ENCODE data around the gene RGS6.

The RGS6 gene

GRCh38 chr14:72404998-72405397, 472.8 kb downstream of the RGS6 start:
- no peak for DNase-seq (ENCODE audit: low read depth in 2 of 2)

- no peak for DNase-seq (ENCODE audit: low read depth in 2 of 2)
Observed at GRCh38 chr14:72408020-72408419, 475.8 kb downstream of the RGS6 start.

- no peak for DNase-seq (ENCODE audit: low read depth in 2 of 2)
Observed at GRCh38 chr14:72409047-72409446, 476.8 kb downstream of the RGS6 start.

DNA sequence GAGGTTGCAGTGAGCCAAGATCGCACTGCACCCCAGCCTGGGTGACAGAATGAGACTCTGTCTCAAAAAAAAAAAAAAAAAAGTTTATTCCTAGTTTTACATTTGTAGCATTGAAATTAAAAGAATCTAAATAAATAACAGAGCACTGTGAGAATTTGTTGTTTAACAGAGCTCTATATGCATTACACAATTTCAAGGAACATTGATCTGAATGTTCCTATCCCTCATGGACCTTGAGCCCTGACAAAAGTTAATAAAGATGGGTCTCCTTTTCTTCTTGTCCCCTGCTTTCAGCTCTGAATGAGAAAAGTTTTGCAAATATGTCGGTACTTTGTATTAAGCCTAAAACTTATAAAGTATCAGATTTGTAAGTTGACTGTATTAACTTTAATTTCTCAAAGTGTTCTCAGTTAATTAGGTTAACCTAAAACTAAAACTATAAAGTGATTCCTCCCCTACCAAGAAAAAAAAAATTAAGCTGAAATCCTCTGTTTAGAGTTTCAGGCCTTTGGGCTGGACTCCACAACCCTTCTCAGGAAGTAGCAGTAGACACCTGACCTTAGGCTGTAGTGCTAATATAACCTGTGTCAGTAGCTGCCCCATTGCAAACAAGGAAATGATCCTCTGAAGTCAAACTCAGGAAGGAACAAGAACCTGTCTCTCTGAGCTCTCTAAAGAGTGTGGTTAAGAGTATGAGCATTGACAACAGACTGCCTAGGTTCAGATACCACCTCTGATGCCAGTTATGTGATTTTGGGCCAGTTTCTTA, 484.0 kb downstream of the RGS6 start:
- no peak for DNase-seq (ENCODE audit: low read depth in 2 of 2)

DNA sequence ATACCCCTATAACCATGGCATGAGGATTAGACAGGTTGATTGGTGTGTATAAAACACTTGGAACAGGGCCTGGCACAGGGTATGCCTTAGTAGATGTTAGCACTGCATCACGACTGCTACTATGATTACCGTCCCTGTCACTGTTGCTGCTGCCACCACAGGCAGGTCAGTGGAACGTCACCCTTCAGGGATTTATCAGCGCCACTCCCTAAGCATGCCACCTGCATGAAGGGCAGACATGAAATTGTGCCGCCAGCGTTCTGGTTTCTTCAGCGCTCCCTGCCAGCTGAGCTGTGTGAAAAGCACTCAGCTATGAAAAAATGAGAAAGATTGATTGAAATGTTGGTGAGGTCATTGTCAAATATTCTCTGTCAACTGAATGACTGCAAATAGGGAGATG, 484.7 kb downstream of the RGS6 start:
- no peak for DNase-seq (ENCODE audit: low read depth in 2 of 2)

GRCh38 chr14:72418806-72419205, 486.6 kb downstream of the RGS6 start:
- DNase-seq (ENCODE audit: low read depth in 2 of 2), result no peak

DNA sequence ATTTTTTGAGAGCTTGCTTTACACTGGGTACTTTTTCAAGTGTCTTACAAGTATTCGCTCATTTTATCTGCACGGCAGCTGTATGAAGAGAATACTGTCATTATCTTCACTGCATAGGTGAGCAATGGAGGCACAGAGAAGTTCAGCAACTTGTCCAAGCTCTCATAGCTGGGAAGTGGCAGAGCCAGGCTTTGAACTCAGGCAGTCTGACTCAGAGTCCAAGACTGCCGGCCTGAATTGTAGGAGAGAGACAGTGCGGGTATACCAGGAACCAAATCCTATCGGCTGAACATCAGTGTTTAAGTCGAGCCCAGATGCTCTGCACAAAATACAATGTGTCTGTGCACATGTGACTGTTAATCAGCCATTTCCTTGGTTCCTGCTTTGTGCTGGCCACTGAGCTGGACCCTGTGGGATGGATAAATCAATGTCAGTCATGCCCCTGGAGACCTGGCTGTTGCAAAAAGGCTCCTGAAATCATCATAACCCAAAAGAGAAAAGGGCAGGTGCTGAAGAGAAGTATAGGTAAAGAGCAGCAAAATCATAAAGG, 487.1 kb downstream of the RGS6 start:
- no peak for DNase-seq (ENCODE audit: low read depth in 2 of 2)

DNA sequence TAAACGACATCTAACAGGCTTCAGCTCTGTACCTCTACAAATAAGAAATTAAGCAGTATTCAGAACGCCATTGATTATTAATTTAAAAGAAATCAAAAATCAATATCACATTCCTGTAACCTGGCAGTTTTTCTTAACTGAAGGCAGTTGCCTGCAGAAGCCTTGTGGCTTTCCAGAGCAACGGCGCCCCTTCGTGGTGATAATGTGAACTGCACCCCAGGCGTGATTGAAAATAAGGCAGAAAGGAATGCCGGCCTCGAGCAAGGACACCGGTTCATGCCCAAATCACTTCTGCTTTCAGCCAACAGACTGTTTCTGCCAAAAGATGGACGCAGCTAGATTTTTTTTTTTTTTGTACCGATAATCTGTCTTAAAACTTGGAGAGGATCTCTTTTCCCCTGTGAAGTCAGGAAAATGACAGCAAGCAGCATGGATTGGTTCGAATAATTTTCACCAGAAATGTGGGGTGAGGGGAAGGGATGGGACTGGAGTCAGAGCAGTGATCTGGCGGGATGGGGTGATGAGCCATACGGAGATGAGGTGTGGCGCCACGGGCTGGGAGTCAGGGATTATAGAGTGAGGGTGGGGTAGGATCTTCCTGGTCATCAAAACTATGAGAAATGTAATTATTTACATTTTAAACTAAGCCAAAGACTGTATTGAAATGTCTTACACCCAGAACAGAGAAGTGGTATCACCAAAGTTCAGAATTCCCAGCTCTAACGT, 488.7 kb downstream of the RGS6 start:
- peak; percentile 41 to 45 for DNase-seq (ENCODE audit: low read depth in 2 of 2)

GRCh38 chr14:72423957-72424356, 491.7 kb downstream of the RGS6 start:
- DNase-seq (ENCODE audit: low read depth in 2 of 2), result no peak

GRCh38 chr14:72430457-72430856, 498.2 kb downstream of the RGS6 start:
- DNase-seq (ENCODE audit: low read depth in 2 of 2), result no peak

- DNase-seq (ENCODE audit: low read depth in 2 of 2), result no peak
Observed at GRCh38 chr14:72432748-72433147, 500.5 kb downstream of the RGS6 start.

DNA sequence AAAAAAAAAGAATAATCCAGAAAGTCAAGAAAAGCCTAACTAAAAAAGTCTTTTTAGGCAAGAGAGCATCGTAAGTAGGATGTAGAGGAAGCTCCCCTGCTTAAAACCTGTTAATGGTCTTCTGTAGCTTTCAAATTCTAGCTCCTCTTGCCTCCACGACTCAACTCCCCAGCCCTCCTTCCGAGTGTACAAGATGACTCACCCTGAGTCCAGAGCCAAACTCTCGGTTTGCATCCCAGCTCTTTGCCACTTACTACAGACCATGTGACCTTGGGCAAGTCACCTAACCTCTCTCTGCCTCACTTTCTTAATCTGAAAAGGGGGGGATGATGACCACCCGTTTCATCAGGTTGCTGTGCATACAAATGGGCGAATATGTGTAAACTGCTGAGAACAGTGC, 501.3 kb downstream of the RGS6 start:
- DNase-seq (ENCODE audit: low read depth in 2 of 2), result no peak

GRCh38 chr14:72434856-72435255, 502.6 kb downstream of the RGS6 start:
- DNase-seq (ENCODE audit: low read depth in 2 of 2), result no peak

DNA sequence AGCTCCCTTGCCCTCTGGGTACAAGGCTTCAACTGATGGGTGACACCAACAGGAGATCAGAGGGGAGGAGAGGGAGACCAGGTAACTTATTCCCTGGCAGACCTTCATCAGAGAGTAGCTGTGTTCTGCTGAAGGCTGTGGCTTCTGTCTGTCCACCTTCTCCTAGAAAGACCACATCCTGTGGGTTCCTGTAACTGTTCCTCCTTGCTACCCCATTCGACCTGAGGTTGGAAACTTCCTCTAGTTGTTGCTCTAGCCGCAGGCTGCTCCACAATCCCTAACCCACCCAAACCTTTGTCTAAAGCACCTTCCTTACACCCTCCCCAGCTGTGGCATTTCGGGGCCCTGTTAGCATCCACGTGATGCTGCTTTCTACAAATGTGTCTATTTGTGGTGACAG, 507.5 kb downstream of the RGS6 start:
- DNase-seq (ENCODE audit: low read depth in 2 of 2), result peak in 1 of 2 donors; percentile 12

DNA sequence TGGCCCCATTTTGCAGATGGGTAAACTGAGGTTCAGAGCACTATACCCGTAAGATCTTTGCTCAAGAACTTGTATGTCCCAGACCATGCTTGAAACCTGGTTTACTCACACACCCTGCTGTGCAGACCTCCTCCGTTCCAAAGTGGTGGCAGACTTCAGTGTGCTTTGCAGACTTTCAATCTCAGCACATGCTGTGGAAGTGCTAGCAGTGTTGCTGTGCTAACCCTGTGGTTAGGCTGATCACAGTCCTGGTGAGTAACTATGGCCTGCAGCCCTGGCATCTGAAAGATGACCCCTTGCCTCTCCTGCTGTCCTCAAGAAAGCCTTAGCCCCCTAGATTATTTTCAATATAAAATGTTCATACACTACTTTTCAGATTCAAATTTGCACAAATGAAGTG, 511.0 kb downstream of the RGS6 start:
- DNase-seq (ENCODE audit: low read depth in 2 of 2), result no peak

- DNase-seq (ENCODE audit: low read depth in 2 of 2), result peak; percentile 38 to 48
Observed at GRCh38 chr14:72443991-72444441, 511.8 kb downstream of the RGS6 start.

GRCh38 chr14:72444701-72445100, 512.5 kb downstream of the RGS6 start:
- DNase-seq (ENCODE audit: low read depth in 2 of 2), result no peak

- DNase-seq (ENCODE audit: low read depth in 2 of 2), result no peak
Observed at GRCh38 chr14:72448212-72448611, 516.0 kb downstream of the RGS6 start.

DNA sequence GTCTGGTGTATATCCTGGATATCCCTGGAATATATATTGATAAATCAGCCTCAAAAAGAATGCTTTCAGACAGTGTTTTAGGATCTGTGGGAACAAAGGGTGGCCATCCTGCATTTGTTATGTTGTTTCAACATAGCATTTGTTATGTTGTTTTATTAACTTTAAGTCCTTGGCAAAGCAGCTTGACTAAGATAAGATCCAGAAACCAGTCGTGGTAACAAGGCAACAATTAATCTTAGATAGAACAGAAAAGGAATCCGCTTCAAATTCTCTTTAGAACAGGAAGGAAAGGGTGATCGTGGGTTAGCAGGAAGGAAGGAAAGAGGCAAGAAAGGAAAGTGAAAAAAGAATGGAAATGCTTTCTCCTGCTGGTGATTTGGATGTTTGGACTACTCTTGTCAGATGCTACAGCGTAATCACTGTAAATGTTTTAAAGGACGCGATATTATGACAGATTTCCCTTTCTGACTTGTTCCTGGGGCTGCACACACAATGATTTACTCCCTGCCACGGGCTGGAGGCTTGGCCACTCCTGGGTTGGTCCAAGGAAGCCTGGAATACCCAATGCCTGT, 518.3 kb downstream of the RGS6 start:
- no peak for DNase-seq (ENCODE audit: low read depth in 2 of 2)

GRCh38 chr14:72451054-72451972, 519.1 kb downstream of the RGS6 start:
- peak; percentile 23 to 29 for DNase-seq (ENCODE audit: low read depth in 2 of 2)

DNA sequence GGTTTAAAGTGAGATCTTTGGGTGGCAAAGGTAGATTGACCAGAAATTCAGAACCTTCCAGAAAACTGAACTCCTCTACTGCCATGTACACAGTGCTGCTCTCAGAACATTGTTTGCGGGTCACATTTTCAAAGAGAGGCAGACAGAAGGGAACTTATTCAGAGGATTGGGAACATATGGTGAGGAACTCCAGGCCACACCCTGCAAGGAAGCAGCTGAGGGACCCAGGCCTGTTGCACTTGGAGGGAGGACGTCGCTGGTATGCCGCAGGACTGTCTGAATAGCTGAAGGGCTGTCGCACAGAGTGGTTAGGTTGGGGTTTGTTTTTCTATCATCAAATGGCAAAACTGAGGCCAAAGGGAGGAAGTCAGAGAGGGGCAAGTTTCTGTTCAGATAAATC, 520.5 kb downstream of the RGS6 start:
- DNase-seq (ENCODE audit: low read depth in 2 of 2), result no peak
